Thyroid gland (tissue), 4 donors: ENCODE results near the gene RSRC1. TPM values are rescaled to one million over a fixed set of nuclear protein-coding genes. Genes with fewer than 3 reads are reported as not detected.
"Not testable (repeated sequence)": the region's sequence is repeated elsewhere in the genome, so short reads cannot be mapped to it uniquely, and the experiment has no call there.

Experiments
- DNase-seq, 2 donors: peaks; one replicate each; pipeline ENCODE4 v3.0.0-alpha.2; 2019
- H3K27ac ChIP-seq, 3 donors: fragments of 200-600 bp; sonication (generic); 1 replicate in 2 of 3; 2 replicates in 1 of 3; pipeline ENCODE4 v1.5.1; 2016 to 2019; ENCODE audit warnings: mild to moderate bottlenecking in 1 of 3, moderate library complexity in 1 of 3
- H3K27me3 ChIP-seq: fragments of 200-600 bp; sonication (generic); one replicate; pipeline ENCODE4 v1.5.1; 2019
- H3K36me3 ChIP-seq, 2 donors: fragments of 200-600 bp; sonication (generic); one replicate each; pipeline ENCODE4 v1.5.1; 2016 to 2019
- H3K4me1 ChIP-seq, 2 donors: fragments of 200-600 bp; sonication (generic); one replicate each; pipeline ENCODE4 v1.5.1; 2017 to 2019
- H3K4me3 ChIP-seq, 3 donors: fragments of 200-600 bp; sonication (generic); replicated peaks in 1 of 3; 1 replicate in 2 of 3; 2 replicates in 1 of 3; pipeline ENCODE4 v1.5.1; 2016; ENCODE audit warnings: mild to moderate bottlenecking in 1 of 3
- H3K9me3 ChIP-seq: fragments of 200-600 bp; sonication (generic); one replicate; pipeline ENCODE4 v1.5.1; 2017
- CTCF ChIP-seq, 6 experiments: fragments of 200-600 bp in 3 of 6; fragments of 450-650 bp in 3 of 6; sonication (generic) in 3 of 6; IDR thresholded peaks; one replicate each; pipeline ENCODE4 v1.5.1; 2016 to 2019; ENCODE audit warnings: antibody characterized with exemption in 6 of 6, mild to moderate bottlenecking in 2 of 6, inconsistent platforms in 1 of 6, moderate library complexity in 1 of 6
- POLR2A ChIP-seq, 2 donors: fragments of 450-650 bp; IDR thresholded peaks; one replicate each; pipeline ENCODE4 v1.6.1; 2017; ENCODE audit warnings: antibody characterized with exemption in 2 of 2, mild to moderate bottlenecking in 2 of 2, moderate library complexity in 1 of 2
- WGBS, 2 donors: methylation state at CpG; one replicate each; pipeline ENCODE4 v1.1.5; 2017; 5-methylcytosine and 5-hydroxymethylcytosine counted together
- intact Hi-C: fragments of 100-400 bp; cut with DNase I; formaldehyde crosslinking; loops from one replicate; pipeline ENCODE4 v1.15.1; 2023
- total RNA-seq, 4 donors: library from RNA; depleted of rRNA; stranded (reverse); fragments of >200 nt; gene quantifications; one replicate each; pipeline ENCODE4 v1.2.3, GENCODE V29; 2016

RSRC1 gene
- total RNA-seq, 4 donors from 2014 or later = 51.7 to 65.4 (median 59.9) TPM

- 76 to 97% methylated on average over 5 of the region's 5 CpGs for WGBS, 2 donors
- TF ChIP-seq POLR2A (IDR thresholded peaks at IDR 0.05) (no peak), CTCF (IDR thresholded peaks at IDR 0.05) (no peak)
- Histone ChIP-seq H3K4me1 (no peaks in the 10 kb centered on the region), H3K9me3 (no peaks in the 10 kb centered on the region), H3K27ac (no peak overlapping the region), H3K36me3 (no peaks in the 10 kb centered on the region), H3K27me3 (no peaks in the 10 kb centered on the region), H3K4me3 (no peak overlapping the region)
- no peak for DNase-seq
- intact Hi-C loops = no loop called here
Measured at GRCh38 chr3:158494673-158495072, 384.8 kb downstream of the RSRC1 start.

GRCh38 chr3:158495398-158495902 is 385.6 kb downstream of the RSRC1 start:
- H3K36me3 ChIP-seq, H3K9me3 ChIP-seq, H3K27me3 ChIP-seq, intact Hi-C loops, H3K4me3 ChIP-seq, DNase-seq, H3K27ac ChIP-seq, H3K4me1 ChIP-seq: not testable (repeated sequence)
- WGBS, 2 donors = 76 to 83% methylated on average over 4 of the region's 4 CpGs

GRCh38 chr3:158505117-158505516 is 395.2 kb downstream of the RSRC1 start:
- DNase-seq = no peak
- H3K27me3 ChIP-seq = no peaks in the 10 kb centered on the region
- H3K9me3 ChIP-seq = no peaks in the 10 kb centered on the region
- TF ChIP-seq CTCF (IDR thresholded peaks at IDR 0.05) = no peak
- no peak for TF ChIP-seq POLR2A (IDR thresholded peaks at IDR 0.05)
- no peak overlapping the region for H3K4me3 ChIP-seq
- intact Hi-C loops = no loop called here
- no peaks in the 10 kb centered on the region for H3K36me3 ChIP-seq
- no peaks in the 10 kb centered on the region for H3K4me1 ChIP-seq
- no peak overlapping the region for H3K27ac ChIP-seq

GRCh38 chr3:158506456-158506855 is 396.6 kb downstream of the RSRC1 start:
- no peak overlapping the region for H3K4me3 ChIP-seq
- no peak overlapping the region for H3K27ac ChIP-seq
- H3K27me3 ChIP-seq = no peaks in the 10 kb centered on the region
- no peaks in the 10 kb centered on the region for H3K9me3 ChIP-seq
- H3K4me1 ChIP-seq = no peaks in the 10 kb centered on the region
- TF ChIP-seq POLR2A (IDR thresholded peaks at IDR 0.05) (no peak), CTCF (IDR thresholded peaks at IDR 0.05) (no peak)
- intact Hi-C loops = no loop called here
- 89 to 93% methylated on average over 5 of the region's 5 CpGs for WGBS, 2 donors
- no peak for DNase-seq
- no peaks in the 10 kb centered on the region for H3K36me3 ChIP-seq

- Histone ChIP-seq H3K27ac (no peak overlapping the region), H3K4me3 (no peak overlapping the region), H3K36me3 (no peaks in the 10 kb centered on the region), H3K27me3 (no peaks in the 10 kb centered on the region), H3K4me1 (no peaks in the 10 kb centered on the region), H3K9me3 (no peaks in the 10 kb centered on the region)
- no peak for DNase-seq
- 91 to 95% methylated on average over 7 of the region's 7 CpGs for WGBS, 2 donors
- intact Hi-C loops = no loop called here
- TF ChIP-seq CTCF (IDR thresholded peaks at IDR 0.05) = no peak
- no peak for TF ChIP-seq POLR2A (IDR thresholded peaks at IDR 0.05)
Measured at GRCh38 chr3:158508481-158508880, 398.6 kb downstream of the RSRC1 start.

- intact Hi-C loops = no loop called here
- no peak overlapping the region for H3K4me3 ChIP-seq
- H3K27me3 ChIP-seq = no peaks in the 10 kb centered on the region
- no peak overlapping the region for H3K27ac ChIP-seq
- TF ChIP-seq CTCF (IDR thresholded peaks at IDR 0.05) (no peak), POLR2A (IDR thresholded peaks at IDR 0.05) (no peak)
- no peaks in the 10 kb centered on the region for H3K9me3 ChIP-seq
- H3K4me1 ChIP-seq = no peaks in the 10 kb centered on the region
- DNase-seq = no peak
- 93 to 98% methylated on average over 1 of the region's 1 CpG for WGBS, 2 donors
- H3K36me3 ChIP-seq = no peaks in the 10 kb centered on the region
Measured at GRCh38 chr3:158509891-158510290, 400.0 kb downstream of the RSRC1 start.

GRCh38 chr3:158516729-158517128 is 406.8 kb downstream of the RSRC1 start:
- 94 to 97% methylated on average over 11 to 21 of the region's 22 CpGs for WGBS, 2 donors
- H3K4me3 ChIP-seq, H3K27ac ChIP-seq, H3K4me1 ChIP-seq, intact Hi-C loops, H3K36me3 ChIP-seq, H3K9me3 ChIP-seq, H3K27me3 ChIP-seq, DNase-seq: not testable (repeated sequence)
